Thymus (tissue), 11 donors: ENCODE measurements around the gene ST3GAL5. TPM values are rescaled to one million over a fixed set of nuclear protein-coding genes. Genes with fewer than 3 reads are reported as not detected.

Experiments used
- DNase-seq, 9 donors: peaks; one replicate each; pipeline ENCODE4 v3.0.0-alpha.2; 2013; ENCODE audit warnings: low spot score in 9 of 9, low read depth in 6 of 9, missing footprints in 1 of 9
- H3K27ac ChIP-seq, 2 donors: one replicate each; pipeline ENCODE4 v1.5.1; 2013; ENCODE audit warnings: control low read depth in 1 of 2, low read depth in 1 of 2, low read length in 1 of 2, mild to moderate bottlenecking in 1 of 2, moderate library complexity in 1 of 2
- H3K27me3 ChIP-seq, 2 donors: one replicate each; pipeline ENCODE4 v1.5.1; 2013; ENCODE audit warnings: low read length in 1 of 2; ENCODE audit not compliant: control insufficient read depth in 2 of 2, insufficient read depth in 1 of 2
- H3K36me3 ChIP-seq, 2 donors: one replicate each; pipeline ENCODE4 v1.5.1; 2013; ENCODE audit warnings: low read length in 1 of 2, mild to moderate bottlenecking in 1 of 2, moderate library complexity in 1 of 2; ENCODE audit not compliant: control insufficient read depth in 2 of 2, insufficient read depth in 2 of 2
- H3K4me1 ChIP-seq, 2 donors: one replicate each; pipeline ENCODE4 v1.5.1; 2013; ENCODE audit warnings: low read length in 2 of 2; ENCODE audit not compliant: control insufficient read depth in 2 of 2, insufficient read depth in 2 of 2
- H3K4me3 ChIP-seq, 2 donors: one replicate each; pipeline ENCODE4 v1.5.1; 2013; ENCODE audit warnings: low read length in 2 of 2, control low read depth in 1 of 2, mild to moderate bottlenecking in 1 of 2
- H3K9me3 ChIP-seq, 2 donors: one replicate each; pipeline ENCODE4 v1.5.1; 2013; ENCODE audit warnings: low read length in 1 of 2, mild to moderate bottlenecking in 1 of 2; ENCODE audit not compliant: control insufficient read depth in 2 of 2, insufficient read depth in 1 of 2
- WGBS: extraction: QIAGEN DNeasy Blood & Tissue Kit; methylation state at CpG from one replicate; pipeline ENCODE4 v1.1.7; 2013; 5-methylcytosine and 5-hydroxymethylcytosine counted together
- polyA plus RNA-seq: library from polyadenylated mRNA; stranded (reverse); fragments of 200-250 nt; gene quantifications from one replicate; pipeline ENCODE4 v1.2.3, GENCODE V29; 2013
- total RNA-seq: library from RNA; stranded (reverse); fragments of 120-200 nt; gene quantifications from one replicate; pipeline ENCODE4 v1.2.4, GENCODE V29; 2013
- donor health status: healthy.

ST3GAL5 gene
- total and polyA plus RNA-seq, 2 donors, result 35.4 to 39.2 TPM

- WGBS, result 56% methylated on average over 10 of the region's 10 CpGs
- H3K36me3 ChIP-seq, result no peaks in the 10 kb centered on the region
- peaks cover 0 to 6% of the 10 kb centered on the region in 2 donors for H3K27me3 ChIP-seq
- no peak overlapping the region for H3K27ac ChIP-seq
- H3K4me3 ChIP-seq, result no peak overlapping the region
- H3K9me3 ChIP-seq, result no peaks in the 10 kb centered on the region
- peak in 1 of 9 donors; percentile 7 for DNase-seq
- peaks cover 7 to 9% of the 10 kb centered on the region in 2 donors for H3K4me1 ChIP-seq
Observed at GRCh38 chr2:85803704-85804425, 84.9 kb downstream of the ST3GAL5 start.

DNA sequence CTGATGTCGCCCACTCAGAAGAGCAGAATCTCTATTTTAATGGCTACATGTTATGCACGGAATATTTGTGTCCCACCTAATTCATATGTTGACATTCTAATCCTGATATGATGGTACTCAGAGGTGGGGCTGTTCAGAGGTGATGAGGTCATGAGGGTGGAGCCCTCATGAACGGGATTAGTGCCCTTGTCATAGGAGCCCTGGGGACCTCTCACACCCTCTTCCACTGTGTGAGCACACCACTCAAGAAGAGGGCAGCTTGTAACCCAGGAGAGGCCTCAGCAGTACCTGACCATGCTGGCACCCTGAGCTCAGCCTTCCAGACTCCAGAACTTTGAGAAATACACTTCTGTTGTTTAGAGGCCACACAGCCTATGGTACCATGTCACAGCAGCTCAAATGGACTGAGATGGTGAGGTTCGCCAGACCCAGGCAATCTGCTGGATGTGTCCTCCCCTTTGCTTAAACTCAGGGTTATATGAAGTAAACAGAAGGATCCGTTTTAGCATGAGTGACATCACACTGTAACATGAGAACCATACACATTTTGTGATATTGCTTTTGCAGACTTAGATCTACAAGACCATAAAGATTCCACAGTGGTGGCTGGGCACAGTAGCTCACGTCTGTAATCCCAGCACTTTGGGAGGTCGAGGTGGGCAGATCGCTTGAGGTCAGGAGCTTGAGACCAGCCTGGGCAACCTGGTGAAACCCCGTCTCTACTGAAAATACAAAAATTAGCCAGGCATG, 86.3 kb downstream of the ST3GAL5 start:
- Histone ChIP-seq H3K4me1 (peaks cover 7 to 9% of the 10 kb centered on the region in 2 donors), H3K27ac (no peak overlapping the region), H3K27me3 (peaks cover 0 to 6% of the 10 kb centered on the region in 2 donors), H3K9me3 (no peaks in the 10 kb centered on the region), H3K4me3 (no peak overlapping the region), H3K36me3 (no peaks in the 10 kb centered on the region)
- WGBS, result 90% methylated on average over 9 of the region's 9 CpGs
- DNase-seq, result no peak

DNA sequence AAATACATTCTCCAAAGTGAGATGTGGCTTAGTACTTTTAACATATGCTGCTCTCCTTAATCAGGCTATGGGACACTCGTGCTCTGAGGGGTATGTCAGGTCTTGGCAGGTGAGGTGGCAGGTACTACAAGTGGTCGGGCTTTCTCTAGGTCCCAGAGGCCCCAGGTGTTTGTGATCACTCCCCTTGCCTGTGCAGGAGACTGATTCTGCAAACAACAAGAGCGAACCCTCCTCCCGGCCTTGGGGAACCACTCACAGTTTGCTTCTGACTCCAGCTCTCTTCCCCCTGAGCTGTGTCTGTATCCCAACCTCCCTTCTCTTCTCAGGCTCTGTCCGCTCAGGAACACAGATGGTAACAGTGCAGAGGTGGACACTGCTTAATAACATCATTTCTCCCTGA, 86.9 kb downstream of the ST3GAL5 start:
- H3K4me1 ChIP-seq, result peaks cover 7 to 9% of the 10 kb centered on the region in 2 donors
- no peak overlapping the region for H3K27ac ChIP-seq
- no peaks in the 10 kb centered on the region for H3K36me3 ChIP-seq
- H3K9me3 ChIP-seq, result no peaks in the 10 kb centered on the region
- no peak for DNase-seq
- peaks cover 0 to 8% of the 10 kb centered on the region in 2 donors for H3K27me3 ChIP-seq
- H3K4me3 ChIP-seq, result no peak overlapping the region
- WGBS, result 95% methylated on average over 5 of the region's 5 CpGs

- H3K36me3 ChIP-seq, result no peaks in the 10 kb centered on the region
- H3K27ac ChIP-seq, result no peak overlapping the region
- DNase-seq, result no peak
- H3K27me3 ChIP-seq, result peaks cover 0 to 8% of the 10 kb centered on the region in 2 donors
- peaks cover 7 to 9% of the 10 kb centered on the region in 2 donors for H3K4me1 ChIP-seq
- WGBS, result 95% methylated on average over 3 of the region's 3 CpGs
- H3K4me3 ChIP-seq, result no peak overlapping the region
- H3K9me3 ChIP-seq, result no peaks in the 10 kb centered on the region
Observed at GRCh38 chr2:85800586-85800985, 88.2 kb downstream of the ST3GAL5 start.

GRCh38 chr2:85799215-85799956, 89.4 kb downstream of the ST3GAL5 start:
- Histone ChIP-seq H3K27ac (no peak overlapping the region), H3K4me1 (peaks cover 5 to 7% of the 10 kb centered on the region in 2 donors), H3K36me3 (no peaks in the 10 kb centered on the region), H3K27me3 (peaks cover 0 to 8% of the 10 kb centered on the region in 2 donors), H3K4me3 (no peak overlapping the region), H3K9me3 (no peaks in the 10 kb centered on the region)
- no peak for DNase-seq
- WGBS, result 84% methylated on average over 11 of the region's 11 CpGs

DNA sequence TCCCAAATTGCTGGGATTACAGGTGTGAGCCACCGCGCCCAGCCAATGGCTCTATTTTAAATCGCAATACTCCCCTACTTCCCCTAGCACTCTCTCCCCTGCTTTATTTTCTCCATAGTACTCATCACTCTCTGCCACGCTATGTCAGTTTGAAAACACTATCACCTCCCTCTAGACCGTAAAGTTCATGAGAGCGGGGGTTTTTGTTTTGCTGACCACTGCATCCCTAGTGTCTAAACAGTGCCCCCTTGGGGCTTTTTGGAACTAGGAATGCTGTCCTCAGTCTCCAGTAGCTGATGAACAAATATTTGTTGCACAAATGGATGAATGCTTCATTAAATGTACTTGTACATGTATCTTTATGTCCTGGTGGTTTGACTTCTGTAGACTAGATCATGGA, 90.9 kb downstream of the ST3GAL5 start:
- 87% methylated on average over 6 of the region's 6 CpGs for WGBS
- H3K36me3 ChIP-seq, result no peaks in the 10 kb centered on the region
- no peaks in the 10 kb centered on the region for H3K4me1 ChIP-seq
- no peak overlapping the region for H3K4me3 ChIP-seq
- no peak overlapping the region for H3K27ac ChIP-seq
- DNase-seq, result no peak
- no peaks in the 10 kb centered on the region for H3K9me3 ChIP-seq
- H3K27me3 ChIP-seq, result peaks cover 0 to 8% of the 10 kb centered on the region in 2 donors

GRCh38 chr2:85797263-85797660, 91.5 kb downstream of the ST3GAL5 start:
- 96% methylated on average over 13 of the region's 13 CpGs for WGBS
- no peak overlapping the region for H3K4me3 ChIP-seq
- no peaks in the 10 kb centered on the region for H3K36me3 ChIP-seq
- H3K9me3 ChIP-seq, result no peaks in the 10 kb centered on the region
- no peak overlapping the region for H3K27ac ChIP-seq
- no peaks in the 10 kb centered on the region for H3K4me1 ChIP-seq
- peaks cover 0 to 8% of the 10 kb centered on the region in 2 donors for H3K27me3 ChIP-seq
- no peak for DNase-seq

- H3K27me3 ChIP-seq, result peaks cover 0 to 11% of the 10 kb centered on the region in 2 donors
- no peak for DNase-seq
- no peaks in the 10 kb centered on the region for H3K36me3 ChIP-seq
- no peaks in the 10 kb centered on the region for H3K4me1 ChIP-seq
- H3K9me3 ChIP-seq, result no peaks in the 10 kb centered on the region
- no peak overlapping the region for H3K4me3 ChIP-seq
- WGBS, result 95% methylated on average over 22 of the region's 22 CpGs
- no peak overlapping the region for H3K27ac ChIP-seq
Observed at GRCh38 chr2:85796341-85797262, 92.2 kb downstream of the ST3GAL5 start.
